Posterior cingulate gyrus (tissue), 11 donors: ENCODE measurements around the gene POLR1G.
"Not testable (repeated sequence)": the region's sequence is repeated elsewhere in the genome, so short reads cannot be mapped to it uniquely, and the experiment has no call there.

Experiments
- DNase-seq, 10 donors: peaks; one replicate each; pipeline versions ENCODE4 v3.0.0 to v3.0.0-alpha.2; 2020 to 2021; ENCODE audit warnings: mixed read lengths in 3 of 10
- intact Hi-C: fragments of 100-400 bp; cut with DNase I; formaldehyde crosslinking; loops from one replicate; pipeline ENCODE4 v1.15.1; 2023

The POLR1G gene

DNA sequence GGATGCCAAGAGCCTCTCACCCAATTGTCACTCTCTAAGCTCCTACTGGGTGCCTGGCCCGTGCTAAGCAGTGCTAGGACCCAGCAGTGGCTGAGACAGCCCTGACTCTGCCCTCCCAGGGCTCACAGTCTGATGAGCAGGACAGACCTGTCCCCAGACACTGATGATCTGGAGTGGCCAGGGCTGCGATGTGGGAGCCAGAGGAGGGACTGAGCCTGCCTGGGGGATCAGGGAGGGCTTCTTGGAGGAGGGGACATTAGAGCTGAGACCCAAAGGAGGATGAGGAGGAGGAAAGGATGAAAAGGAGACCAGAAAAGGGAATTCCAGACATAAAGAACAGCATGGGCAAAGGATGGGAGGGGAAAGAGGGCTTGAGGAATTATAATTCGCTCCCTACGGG, 10.7 kb downstream of the POLR1G start:
- intact Hi-C loops: no loop called here
- peak in 1 of 10 donors; percentile 49 for DNase-seq

DNA sequence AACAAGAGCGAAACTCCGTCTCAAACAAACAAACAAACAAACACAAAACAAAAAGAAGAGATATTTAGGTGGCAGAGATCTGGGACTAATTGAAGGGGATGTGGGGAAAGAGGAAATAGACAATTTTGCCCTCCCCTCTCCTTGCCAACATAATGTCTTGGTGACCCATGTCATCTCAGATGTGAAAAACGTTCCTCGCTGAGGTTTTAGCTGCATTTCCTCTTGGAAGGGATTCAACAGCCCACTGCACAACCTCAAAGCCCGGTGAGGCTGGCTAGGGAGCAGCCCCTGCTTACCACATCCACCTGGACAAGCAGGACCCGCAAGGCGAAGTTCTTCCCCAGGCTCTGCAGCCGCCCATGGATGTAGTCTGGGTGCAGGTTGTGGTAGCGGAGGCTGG, 12.4 kb downstream of the POLR1G start:
- no peak for DNase-seq
- intact Hi-C loops: no loop called here

DNA sequence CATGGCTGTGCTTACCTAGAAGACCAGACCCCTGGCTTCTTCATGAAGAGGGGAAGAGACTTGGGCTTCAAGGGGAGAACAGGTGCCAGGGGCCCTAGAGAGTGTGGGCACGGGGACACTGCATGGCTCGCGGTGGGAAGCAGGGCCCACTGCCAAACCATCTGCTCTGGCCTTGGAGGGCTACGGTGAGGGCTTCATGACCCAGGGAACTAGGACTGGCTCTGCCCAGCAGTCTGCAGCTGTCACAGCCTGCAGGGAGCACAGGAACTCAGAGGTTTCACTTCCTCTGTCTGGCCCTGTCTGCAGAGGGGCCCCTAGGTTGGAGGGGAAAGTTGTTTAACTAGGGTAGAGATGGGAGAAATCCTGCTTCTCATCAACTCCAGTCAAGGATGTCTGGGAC, 13.0 kb downstream of the POLR1G start:
- intact Hi-C loops: no loop called here

DNA sequence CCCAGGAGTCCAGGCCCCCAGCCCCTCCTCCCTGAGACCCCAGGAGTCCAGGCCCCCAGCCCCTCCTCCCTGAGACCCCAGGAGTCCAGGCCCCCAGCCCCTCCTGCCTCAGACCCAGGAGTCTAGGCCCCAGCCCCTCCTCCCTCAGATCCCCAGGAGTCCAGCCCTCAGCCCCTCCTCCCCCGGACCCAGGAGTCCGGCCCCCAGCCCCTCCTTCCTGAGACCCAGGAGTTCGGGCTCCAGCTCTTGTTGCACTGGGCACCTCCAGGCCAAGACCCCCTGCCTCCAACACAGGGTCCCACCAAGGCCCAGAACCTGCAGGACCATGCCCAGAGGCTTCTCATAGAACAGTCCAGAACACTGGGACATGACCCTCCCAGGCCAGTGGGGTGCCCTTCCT, 13.5 kb downstream of the POLR1G start:
- intact Hi-C loops: no loop called here
- peak in 1 of 10 donors; percentile 70 for DNase-seq

More for the DNA sequence above, 13.0 kb downstream of the POLR1G start:
- DNase-seq: peak in 2 of 10 donors; percentile 34 to 90

DNA sequence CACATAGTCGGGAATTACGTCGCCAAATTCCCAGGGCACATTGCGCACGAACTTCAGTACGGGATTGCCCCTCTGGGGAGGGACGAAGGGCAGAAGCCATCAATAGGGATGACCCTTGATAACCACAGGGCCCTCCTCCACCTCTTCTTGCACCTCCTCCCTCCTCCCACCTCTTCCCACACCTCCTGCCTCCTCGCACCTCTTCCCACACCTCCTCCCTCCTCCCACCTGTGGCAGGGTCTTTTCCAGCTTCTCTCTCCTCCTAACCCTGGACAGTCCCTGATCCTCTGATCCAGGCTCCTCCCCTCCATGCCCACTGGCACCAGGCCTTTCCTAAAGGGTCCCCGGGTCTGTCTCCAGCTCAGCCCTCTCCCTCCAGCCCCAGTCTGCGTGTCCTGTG, 13.9 kb downstream of the POLR1G start:
- DNase-seq: peak in 2 of 10 donors; percentile 11 to 68
- intact Hi-C loops: no loop called here

- intact Hi-C loops: no loop called here
- peak in 1 of 10 donors; percentile 60 for DNase-seq
Measured at GRCh38 chr19:45420871-45421270, 14.4 kb downstream of the POLR1G start.

DNA sequence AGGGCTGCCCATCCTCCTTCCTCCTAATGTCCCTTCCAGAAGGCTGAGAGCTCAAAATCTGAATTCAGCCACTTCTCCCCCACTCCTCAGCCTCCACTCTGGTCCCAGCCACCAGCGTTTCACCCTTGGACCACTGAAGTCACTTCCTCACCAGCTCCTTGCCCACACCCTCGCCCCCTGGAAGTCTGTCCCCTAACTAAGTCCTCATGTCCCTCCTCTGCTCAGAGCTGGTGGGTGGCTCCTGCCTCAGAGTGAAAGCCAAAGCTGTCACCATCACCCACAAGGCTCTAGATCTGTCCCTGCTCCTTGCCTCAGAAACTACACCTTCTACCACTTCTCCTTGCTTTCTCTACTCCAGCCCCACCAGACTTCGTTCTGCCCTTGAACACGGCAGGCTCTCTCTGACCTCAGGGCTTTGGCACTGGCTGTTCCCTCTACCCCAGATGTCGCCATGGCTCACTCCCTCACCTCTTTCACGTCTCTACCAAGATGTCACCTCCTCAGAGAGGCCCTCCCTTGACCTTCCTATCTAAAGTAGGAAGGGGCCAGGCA, 15.6 kb downstream of the POLR1G start:
- DNase-seq: no peak
- intact Hi-C loops: no loop called here

- DNase-seq: no peak
- intact Hi-C loops: no loop called here
Measured at GRCh38 chr19:45423033-45423588, 16.7 kb downstream of the POLR1G start.

GRCh38 chr19:45423589-45424190, 17.2 kb downstream of the POLR1G start, which contains the start of gene ERCC1:
Gene ERCC1 (minus strand): TSS chr19:45423917. CDS start chr19:45423374, 543 bp downstream.
- intact Hi-C loops: no loop called here

GRCh38 chr19:45424191-45425058, 18.0 kb downstream of the POLR1G start:
- DNase-seq: no peak
- intact Hi-C loops: no loop called here

More at GRCh38 chr19:45423589-45424190, 17.2 kb downstream of the POLR1G start, which contains the start of gene ERCC1:
- DNase-seq: peak; percentile 81 to 98 (median 88)

DNA sequence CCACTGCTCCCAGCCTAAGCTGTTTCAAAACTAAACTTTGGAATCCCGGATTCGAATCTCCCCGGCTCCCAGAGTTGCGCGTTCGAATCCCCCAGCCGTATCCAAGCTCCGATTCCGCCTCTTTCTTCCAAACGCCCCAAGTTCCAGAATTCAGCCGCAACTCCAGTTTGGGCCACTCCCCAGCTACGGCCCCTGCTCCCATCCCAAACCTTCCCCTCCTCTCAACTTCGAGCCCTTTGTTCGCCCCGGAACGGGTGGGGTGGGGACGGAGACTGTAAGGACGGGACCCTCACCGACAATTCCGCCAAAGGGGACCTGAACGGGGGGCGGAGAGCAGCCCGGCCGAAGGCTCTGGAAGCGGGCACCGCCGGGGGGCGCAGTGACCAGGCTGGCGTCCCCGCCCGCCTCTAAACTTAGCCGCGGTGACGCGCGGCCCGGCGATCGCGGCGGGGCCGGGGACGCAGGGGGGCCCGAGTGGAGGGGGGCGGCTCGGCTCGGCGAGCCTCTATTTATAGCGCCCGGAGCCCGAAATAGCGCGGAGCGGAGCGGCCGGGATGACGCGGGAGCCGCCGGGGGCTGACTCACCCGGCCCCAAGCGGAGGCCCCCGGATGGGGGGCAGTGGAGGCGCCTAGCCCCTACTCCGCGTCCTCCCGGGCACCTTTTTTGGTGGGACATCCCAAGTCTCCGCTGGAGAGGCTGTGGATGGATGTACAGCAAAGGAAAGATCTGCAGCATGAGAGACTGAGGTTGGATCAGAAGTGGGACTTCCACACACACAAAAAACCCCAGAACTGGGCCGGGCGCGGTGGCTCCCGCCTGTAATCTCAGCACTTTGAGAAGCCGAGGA, 22.2 kb downstream of the POLR1G start:
- intact Hi-C loops: no loop called here
- peak in 1 of 10 donors; percentile 65 for DNase-seq

DNA sequence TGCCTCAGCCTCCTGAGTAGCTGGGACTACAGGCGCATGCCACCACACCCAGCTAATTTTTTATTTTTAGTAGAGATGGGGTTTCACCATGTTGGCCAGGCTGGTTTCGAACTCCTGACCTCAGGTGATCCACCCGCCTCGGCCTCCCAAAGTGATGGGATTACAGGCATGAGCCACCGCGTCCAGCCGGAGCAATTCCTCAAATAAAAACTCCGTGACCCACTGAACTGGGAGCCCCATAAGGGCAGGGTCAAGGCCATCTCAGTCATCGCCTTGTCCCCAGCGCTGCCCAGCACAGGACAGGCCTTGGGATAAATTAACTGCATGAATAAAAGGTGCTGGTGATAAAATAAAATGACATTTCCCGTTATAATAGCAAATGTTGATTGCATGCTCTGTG, 23.5 kb downstream of the POLR1G start:
- DNase-seq, intact Hi-C loops: not testable (repeated sequence)

DNA sequence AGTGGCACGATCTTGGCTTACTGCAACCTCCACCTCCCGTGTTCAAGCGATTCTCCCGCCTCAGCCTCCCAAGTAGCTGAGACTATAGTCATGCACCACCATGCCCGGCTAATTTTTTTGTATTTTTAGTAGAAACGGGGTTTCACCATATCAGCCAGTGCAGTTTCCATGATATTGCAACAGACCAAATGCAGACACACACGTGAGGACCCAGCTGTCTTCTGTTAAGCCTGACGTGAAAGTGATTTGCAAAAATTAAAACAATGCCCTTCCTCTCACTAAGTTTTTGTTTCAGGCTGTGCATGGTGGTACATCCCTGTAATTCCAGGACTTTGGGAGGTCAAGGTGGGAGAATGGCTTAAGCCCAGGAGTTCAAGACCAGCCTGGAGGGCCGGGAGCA, 24.6 kb downstream of the POLR1G start:
- intact Hi-C loops, DNase-seq: not testable (repeated sequence)

DNA sequence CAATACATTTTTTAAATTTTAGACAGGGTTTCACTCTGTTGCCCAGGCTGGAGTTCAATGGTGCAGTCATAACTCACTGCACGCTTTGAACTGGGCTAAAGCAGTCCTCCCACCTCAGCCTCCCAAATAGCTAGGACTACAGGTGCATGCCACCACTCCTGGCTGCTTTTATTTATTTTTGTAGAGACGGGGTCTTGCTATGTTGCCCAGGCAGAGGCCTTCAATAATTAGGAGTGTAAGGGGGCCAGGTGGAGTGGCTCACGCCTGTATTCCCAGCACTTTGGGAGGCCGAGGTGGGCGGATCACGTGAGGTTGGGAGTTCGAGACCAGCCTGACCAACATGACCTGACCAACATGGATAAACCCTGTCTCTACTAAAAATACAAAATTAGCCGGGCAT, 26.1 kb downstream of the POLR1G start:
- intact Hi-C loops, DNase-seq: not testable (repeated sequence)

DNA sequence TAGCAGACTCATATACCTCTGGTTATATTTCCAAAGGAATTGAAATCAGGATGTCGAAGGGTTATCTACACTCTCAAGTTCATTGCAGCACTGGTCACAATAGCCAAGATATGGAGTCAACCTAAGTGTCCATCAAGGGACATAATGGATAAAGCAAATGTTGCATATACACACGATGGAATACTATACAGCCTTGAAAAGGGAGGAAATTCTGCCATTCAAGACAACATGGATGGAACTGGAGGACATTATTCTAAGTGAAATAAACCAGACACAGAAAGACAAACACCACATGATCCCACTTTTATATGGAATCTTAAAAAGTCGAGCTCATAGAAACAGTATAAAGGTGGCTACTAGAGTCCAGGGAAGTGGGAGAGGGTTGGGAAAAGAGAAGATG, 30.9 kb downstream of the POLR1G start:
- intact Hi-C loops: no loop called here
- no peak for DNase-seq

GRCh38 chr19:45439190-45439568, 32.7 kb downstream of the POLR1G start:
- intact Hi-C loops: loop anchor here (1.0 kb wide), 1 partner anchor 39 kb away; no protein-coding TSS in a partner anchor
- no peak for DNase-seq

- intact Hi-C loops: loop anchor here (1.0 kb wide), 1 partner anchor 39 kb away; no protein-coding TSS in a partner anchor
- peak; percentile 72 to 97 (median 82) for DNase-seq
Measured at GRCh38 chr19:45439569-45440258, 33.3 kb downstream of the POLR1G start.

GRCh38 chr19:45440259-45440638, 33.8 kb downstream of the POLR1G start:
- intact Hi-C loops: no loop called here
- no peak for DNase-seq

- intact Hi-C loops: no loop called here
- DNase-seq: no peak
Measured at GRCh38 chr19:45440873-45441654, 34.6 kb downstream of the POLR1G start.
